ENCODE results near the gene ORM1.

Gene ORM1

DNA sequence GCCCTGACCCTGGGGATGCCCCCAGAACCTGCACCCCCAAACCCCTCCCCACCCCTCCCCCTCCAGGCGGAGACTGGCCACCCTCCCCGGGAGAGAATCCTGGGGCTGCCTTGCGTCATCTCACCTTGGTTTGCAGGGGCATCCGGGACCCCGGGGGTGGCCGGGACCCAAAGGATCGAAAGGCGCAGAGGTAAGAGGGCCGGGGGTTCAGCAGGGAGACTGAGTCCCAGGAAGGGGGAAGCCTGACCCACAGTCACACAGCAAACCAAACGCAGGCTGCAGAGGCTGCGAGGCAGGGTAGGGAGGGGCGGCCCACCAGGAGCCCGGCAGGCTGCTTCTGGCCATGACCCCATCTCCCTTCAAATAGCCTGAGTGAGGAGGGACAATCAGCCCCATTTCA, 33.8 kb upstream of the ORM1 start:
- H3K36me3 ChIP-seq (ENCODE audit: control insufficient read depth in 1 of 2, insufficient read depth in 2 of 2, low read length in 2 of 2): peaks cover 0 to 10% of the 10 kb centered on the region in 2 donors
- no peak overlapping the region for H3K4me3 ChIP-seq (ENCODE audit: low read depth in 1 of 2, low read length in 2 of 2)
- H3K4me1 ChIP-seq (ENCODE audit: control insufficient read depth in 1 of 2, insufficient read depth in 2 of 2, low read length in 2 of 2): no peaks in the 10 kb centered on the region
- H3K27ac ChIP-seq (ENCODE audit: low read length): no peak overlapping the region
- no peaks in the 10 kb centered on the region for H3K9me3 ChIP-seq (ENCODE audit: control insufficient read depth in 1 of 2, low read length in 2 of 2)
- no peaks in the 10 kb centered on the region for H3K27me3 ChIP-seq (ENCODE audit: low read depth, low read length)

DNA sequence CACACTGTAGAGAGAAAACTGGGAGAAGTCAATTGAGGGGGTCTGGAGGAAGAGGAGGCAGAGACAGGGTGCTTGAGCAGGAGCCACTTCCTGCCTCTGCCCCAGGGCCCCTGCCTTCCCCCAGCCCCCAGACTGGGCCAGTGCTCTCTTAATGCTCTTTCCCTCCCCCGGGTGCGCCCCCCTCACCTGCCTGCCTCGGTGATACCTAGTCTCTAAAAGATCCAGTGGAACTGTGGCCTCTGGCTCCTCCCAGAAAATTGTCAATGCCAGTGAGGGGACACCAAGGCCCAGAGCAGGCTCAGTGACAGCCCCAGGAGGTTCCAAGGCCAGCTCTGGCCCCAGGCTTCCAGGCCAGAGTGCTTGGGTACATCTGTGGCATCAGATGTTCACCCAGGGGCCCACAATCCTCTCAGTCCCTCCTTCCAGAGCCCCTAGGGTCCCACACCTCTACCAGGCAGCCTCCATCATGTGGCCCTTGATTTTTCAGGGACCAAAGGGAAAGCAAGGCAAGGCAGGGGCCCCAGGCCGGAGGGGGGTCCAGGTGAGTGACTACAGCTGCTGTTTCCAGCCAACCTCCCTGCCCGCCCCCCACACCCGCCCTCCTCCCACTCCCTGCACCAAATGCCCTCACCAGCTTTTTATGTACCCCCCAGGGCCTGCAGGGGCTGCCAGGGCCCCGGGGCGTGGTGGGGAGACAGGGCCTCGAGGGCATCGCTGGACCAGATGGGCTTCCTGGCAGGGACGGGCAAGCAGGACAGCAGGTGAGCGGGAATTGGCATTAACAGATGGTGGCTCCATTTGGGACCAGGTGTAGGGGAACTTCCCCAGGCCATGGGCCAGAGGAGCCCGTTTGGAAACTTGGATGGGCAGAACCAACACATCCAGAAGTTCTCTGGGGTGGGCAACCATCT, 33.1 kb upstream of the ORM1 start:
- Histone ChIP-seq H3K27ac (ENCODE audit: low read length) (no peak overlapping the region), H3K4me3 (ENCODE audit: low read depth in 1 of 2, low read length in 2 of 2) (no peak overlapping the region), H3K4me1 (ENCODE audit: control insufficient read depth in 1 of 2, insufficient read depth in 2 of 2, low read length in 2 of 2) (no peaks in the 10 kb centered on the region), H3K27me3 (ENCODE audit: low read depth, low read length) (no peaks in the 10 kb centered on the region), H3K9me3 (ENCODE audit: control insufficient read depth in 1 of 2, low read length in 2 of 2) (peaks cover 2 to 5% of the 10 kb centered on the region in 2 donors), H3K36me3 (ENCODE audit: control insufficient read depth in 1 of 2, insufficient read depth in 2 of 2, low read length in 2 of 2) (peaks cover 0 to 15% of the 10 kb centered on the region in 2 donors)

DNA sequence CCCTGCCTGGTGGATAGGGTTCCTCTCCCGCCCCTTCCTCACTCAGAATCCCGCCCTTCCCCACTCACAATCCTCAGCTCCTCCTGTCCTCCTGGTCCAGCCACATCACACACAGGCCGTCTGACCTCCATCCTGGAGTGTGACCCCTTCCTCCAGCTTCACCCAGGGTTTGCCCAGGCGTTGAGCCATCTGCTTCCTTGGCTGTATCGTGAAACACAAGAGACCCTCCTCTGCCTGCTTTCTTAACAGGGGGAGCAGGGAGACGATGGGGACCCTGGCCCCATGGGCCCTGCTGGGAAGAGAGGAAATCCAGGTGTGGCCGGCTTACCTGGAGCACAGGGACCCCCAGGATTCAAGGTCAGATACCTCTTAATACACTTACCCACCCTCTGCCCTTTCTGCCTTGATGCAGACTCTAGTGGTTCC, 32.3 kb upstream of the ORM1 start:
- Histone ChIP-seq H3K4me1 (ENCODE audit: control insufficient read depth in 1 of 2, insufficient read depth in 2 of 2, low read length in 2 of 2) (no peaks in the 10 kb centered on the region), H3K9me3 (ENCODE audit: control insufficient read depth in 1 of 2, low read length in 2 of 2) (peaks cover 6 to 8% of the 10 kb centered on the region in 2 donors), H3K36me3 (ENCODE audit: control insufficient read depth in 1 of 2, insufficient read depth in 2 of 2, low read length in 2 of 2) (peaks cover 0 to 17% of the 10 kb centered on the region in 2 donors), H3K4me3 (ENCODE audit: low read depth in 1 of 2, low read length in 2 of 2) (no peak overlapping the region), H3K27ac (ENCODE audit: low read length) (no peak overlapping the region), H3K27me3 (ENCODE audit: low read depth, low read length) (no peaks in the 10 kb centered on the region)

DNA sequence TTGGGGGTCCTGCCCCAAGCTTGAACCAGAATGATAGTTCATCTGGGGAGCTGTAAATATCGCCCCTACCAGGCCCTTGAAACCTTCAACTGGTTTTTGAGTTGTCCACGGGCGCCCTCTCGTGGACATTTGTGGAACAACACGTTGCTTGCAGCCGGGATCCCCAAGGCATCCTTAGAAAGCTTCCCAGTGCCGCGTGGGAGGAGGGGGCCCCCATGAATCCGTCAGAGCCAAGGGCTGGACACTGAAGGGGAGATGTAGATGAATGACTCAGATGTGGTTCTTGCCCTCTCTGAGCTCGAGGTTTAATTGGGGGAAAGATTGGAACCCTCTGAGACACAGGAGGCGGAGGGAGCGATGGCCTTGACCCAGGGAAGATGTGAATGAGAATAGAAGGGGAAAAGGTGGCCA, 31.8 kb upstream of the ORM1 start:
- Histone ChIP-seq H3K4me1 (ENCODE audit: control insufficient read depth in 1 of 2, insufficient read depth in 2 of 2, low read length in 2 of 2) (no peaks in the 10 kb centered on the region), H3K4me3 (ENCODE audit: low read depth in 1 of 2, low read length in 2 of 2) (no peak overlapping the region), H3K9me3 (ENCODE audit: control insufficient read depth in 1 of 2, low read length in 2 of 2) (peaks cover 6 to 8% of the 10 kb centered on the region in 2 donors), H3K27me3 (ENCODE audit: low read depth, low read length) (no peaks in the 10 kb centered on the region), H3K27ac (ENCODE audit: low read length) (no peak overlapping the region), H3K36me3 (ENCODE audit: control insufficient read depth in 1 of 2, insufficient read depth in 2 of 2, low read length in 2 of 2) (peaks cover 0 to 20% of the 10 kb centered on the region in 2 donors)

DNA sequence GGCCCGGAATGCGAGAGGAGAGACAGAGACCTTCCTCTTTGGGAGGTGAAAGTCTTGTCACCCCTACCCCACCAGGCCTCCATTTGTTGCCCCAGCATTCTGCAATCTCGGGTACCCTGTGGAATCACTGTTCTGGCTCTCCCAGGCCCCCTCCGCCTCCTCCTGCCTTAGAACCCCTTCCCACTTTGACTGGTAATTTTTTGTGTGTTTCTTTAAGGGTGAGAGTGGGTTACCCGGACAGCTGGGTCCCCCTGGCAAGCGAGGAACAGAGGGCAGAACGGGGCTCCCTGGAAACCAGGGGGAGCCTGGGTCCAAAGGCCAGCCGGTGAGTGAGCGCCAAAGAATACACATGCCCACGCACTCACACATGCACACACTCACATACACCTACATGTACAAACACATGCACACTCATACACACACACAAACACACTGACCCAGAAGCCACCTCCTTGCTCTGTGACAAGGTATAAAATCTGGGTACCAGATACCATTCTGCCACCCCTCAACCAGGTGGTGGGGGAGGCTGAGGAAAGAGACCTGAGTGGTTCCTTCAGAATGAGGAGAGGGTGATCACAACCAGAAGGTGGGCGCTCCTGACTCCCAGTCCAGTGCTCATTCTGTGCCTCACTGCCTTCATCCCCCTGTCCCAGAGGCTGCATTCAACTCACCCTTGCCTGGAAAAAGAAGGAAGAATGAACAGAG, 30.9 kb upstream of the ORM1 start:
- H3K9me3 ChIP-seq (ENCODE audit: control insufficient read depth in 1 of 2, low read length in 2 of 2): peaks cover 6 to 8% of the 10 kb centered on the region in 2 donors

DNA sequence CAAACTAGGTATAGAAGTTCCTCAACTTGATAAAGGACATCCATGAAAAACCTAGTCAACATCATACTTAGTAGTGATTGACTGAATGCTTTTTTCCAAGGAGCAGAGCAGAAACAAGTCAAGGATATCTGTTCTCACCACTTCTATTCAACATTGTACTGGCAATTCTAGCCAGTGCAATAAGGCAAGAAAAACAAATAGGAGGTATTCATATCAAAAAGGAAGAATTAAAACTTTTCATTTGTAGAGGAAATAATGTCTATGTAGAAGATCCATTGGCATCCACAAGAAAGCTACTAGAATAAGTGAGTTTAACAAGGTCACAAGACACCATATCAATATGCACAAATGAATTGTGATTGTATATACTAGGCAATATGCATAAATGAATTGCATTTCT, 28.2 kb upstream of the ORM1 start:
- H3K9me3 ChIP-seq (ENCODE audit: control insufficient read depth in 1 of 2, low read length in 2 of 2): peaks cover 6 to 8% of the 10 kb centered on the region in 2 donors
- peaks cover 0 to 30% of the 10 kb centered on the region in 2 donors for H3K36me3 ChIP-seq (ENCODE audit: control insufficient read depth in 1 of 2, insufficient read depth in 2 of 2, low read length in 2 of 2)
- no peaks in the 10 kb centered on the region for H3K4me1 ChIP-seq (ENCODE audit: control insufficient read depth in 1 of 2, insufficient read depth in 2 of 2, low read length in 2 of 2)
- no peak overlapping the region for H3K27ac ChIP-seq (ENCODE audit: low read length)
- no peak overlapping the region for H3K4me3 ChIP-seq (ENCODE audit: low read depth in 1 of 2, low read length in 2 of 2)
- no peaks in the 10 kb centered on the region for H3K27me3 ChIP-seq (ENCODE audit: low read depth, low read length)

More for the DNA sequence above, 30.9 kb upstream of the ORM1 start:
- no peaks in the 10 kb centered on the region for H3K27me3 ChIP-seq (ENCODE audit: low read depth, low read length)
- no peak overlapping the region for H3K27ac ChIP-seq (ENCODE audit: low read length)
- peaks cover 0 to 23% of the 10 kb centered on the region in 2 donors for H3K36me3 ChIP-seq (ENCODE audit: control insufficient read depth in 1 of 2, insufficient read depth in 2 of 2, low read length in 2 of 2)
- no peaks in the 10 kb centered on the region for H3K4me1 ChIP-seq (ENCODE audit: control insufficient read depth in 1 of 2, insufficient read depth in 2 of 2, low read length in 2 of 2)
- H3K4me3 ChIP-seq (ENCODE audit: low read depth in 1 of 2, low read length in 2 of 2): no peak overlapping the region

DNA sequence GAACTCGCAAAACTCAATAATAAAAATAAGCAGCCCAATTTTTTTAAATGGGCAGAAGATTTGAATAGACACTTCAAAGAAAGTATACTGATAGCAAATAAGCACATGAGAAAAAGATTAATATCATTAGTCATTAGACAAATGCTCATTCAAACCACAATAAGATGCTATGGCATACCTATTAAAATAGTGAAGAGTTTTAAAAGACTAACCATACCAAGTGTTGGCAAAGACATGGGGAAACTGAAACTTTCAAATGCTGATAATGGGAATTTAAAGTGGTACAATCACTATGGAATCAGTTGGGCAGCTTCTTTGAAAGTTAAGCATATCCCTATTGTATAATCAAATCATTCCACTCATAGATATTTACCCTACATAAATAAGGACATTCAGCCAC, 26.6 kb upstream of the ORM1 start:
- Histone ChIP-seq H3K4me1 (ENCODE audit: control insufficient read depth in 1 of 2, insufficient read depth in 2 of 2, low read length in 2 of 2) (no peaks in the 10 kb centered on the region), H3K36me3 (ENCODE audit: control insufficient read depth in 1 of 2, insufficient read depth in 2 of 2, low read length in 2 of 2) (peaks cover 0 to 38% of the 10 kb centered on the region in 2 donors), H3K4me3 (ENCODE audit: low read depth in 1 of 2, low read length in 2 of 2) (no peak overlapping the region), H3K27ac (ENCODE audit: low read length) (no peak overlapping the region), H3K9me3 (ENCODE audit: control insufficient read depth in 1 of 2, low read length in 2 of 2) (peaks cover 6 to 8% of the 10 kb centered on the region in 2 donors), H3K27me3 (ENCODE audit: low read depth, low read length) (no peaks in the 10 kb centered on the region)

DNA sequence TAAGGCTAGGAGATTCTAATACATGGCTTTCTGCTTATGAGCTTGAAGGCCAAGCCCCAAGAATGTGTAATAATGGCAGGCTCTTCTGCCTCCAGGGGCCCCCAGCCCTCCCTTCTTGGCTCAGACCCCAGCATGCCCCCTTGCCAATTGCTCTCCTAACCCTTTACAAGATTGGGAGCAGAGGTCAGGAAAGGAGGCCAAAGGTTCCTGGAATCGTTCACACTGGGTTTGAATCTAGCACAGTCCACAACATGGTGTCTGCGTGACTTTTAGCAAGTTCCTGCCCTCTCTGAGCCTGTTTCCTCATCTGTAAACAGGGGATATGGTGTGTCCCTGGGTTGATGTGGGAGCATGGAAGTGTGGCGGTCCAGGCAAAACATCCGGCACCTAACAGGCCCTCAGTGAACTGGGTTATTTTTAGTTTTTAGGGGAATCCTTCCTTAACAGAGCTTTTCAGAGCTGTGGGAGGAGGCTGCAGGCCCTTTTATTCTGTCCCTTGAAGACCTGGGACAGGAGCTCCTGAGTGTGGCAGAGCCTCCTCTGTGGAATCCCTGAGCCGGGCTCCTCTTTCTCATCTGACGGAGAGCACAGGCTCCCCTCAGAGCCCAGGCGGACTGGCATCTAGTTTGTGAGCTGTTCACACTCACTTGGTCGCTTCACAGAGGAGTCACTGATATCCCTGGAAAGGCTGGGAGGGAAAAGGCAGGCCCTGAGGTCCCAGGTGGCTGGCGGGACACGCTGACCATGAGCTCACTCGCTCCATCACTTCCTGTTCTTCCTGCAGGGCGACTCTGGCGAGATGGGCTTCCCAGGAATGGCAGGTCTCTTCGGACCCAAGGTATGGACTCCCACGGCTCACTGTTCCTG, 23.4 kb upstream of the ORM1 start:
- Histone ChIP-seq H3K36me3 (ENCODE audit: control insufficient read depth in 1 of 2, insufficient read depth in 2 of 2, low read length in 2 of 2) (peaks cover 0 to 32% of the 10 kb centered on the region in 2 donors), H3K4me1 (ENCODE audit: control insufficient read depth in 1 of 2, insufficient read depth in 2 of 2, low read length in 2 of 2) (no peaks in the 10 kb centered on the region), H3K27me3 (ENCODE audit: low read depth, low read length) (no peaks in the 10 kb centered on the region), H3K9me3 (ENCODE audit: control insufficient read depth in 1 of 2, low read length in 2 of 2) (peaks cover 4 to 8% of the 10 kb centered on the region in 2 donors), H3K4me3 (ENCODE audit: low read depth in 1 of 2, low read length in 2 of 2) (no peak overlapping the region), H3K27ac (ENCODE audit: low read length) (no peak overlapping the region)

DNA sequence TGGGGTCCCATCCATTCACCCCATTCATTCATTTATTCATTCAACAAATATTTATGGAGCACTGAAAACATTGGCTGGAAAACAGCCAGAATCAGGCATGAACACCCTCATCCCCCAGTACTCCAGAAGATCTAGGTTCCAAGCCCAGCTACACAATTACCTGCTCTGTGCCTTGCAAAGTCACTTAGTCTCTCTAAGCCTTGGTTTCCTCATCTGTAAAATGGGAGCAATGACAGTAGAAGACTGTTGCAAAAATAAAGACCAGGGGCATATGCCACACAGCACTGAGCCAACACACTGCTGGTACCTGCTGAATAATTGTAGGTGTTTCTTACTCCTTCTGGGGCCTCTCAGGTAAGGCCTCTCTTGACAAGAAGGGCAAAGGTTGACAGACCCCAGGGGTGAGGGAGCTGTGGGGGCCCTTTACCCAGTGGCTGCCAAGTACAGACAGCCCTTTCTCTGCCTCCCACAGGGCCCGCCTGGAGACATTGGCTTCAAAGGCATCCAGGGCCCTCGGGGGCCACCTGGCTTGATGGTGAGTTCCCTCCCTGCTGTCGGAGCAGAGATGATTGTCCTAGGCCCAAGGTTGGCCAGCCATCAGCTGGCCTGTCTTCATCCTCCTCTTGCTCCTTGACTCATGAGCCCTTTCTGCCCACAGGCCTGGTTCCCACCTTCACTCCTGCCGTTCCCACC, 22.6 kb upstream of the ORM1 start:
- Histone ChIP-seq H3K27me3 (ENCODE audit: low read depth, low read length) (no peaks in the 10 kb centered on the region), H3K27ac (ENCODE audit: low read length) (no peak overlapping the region), H3K9me3 (ENCODE audit: control insufficient read depth in 1 of 2, low read length in 2 of 2) (peaks cover 0 to 1% of the 10 kb centered on the region in 2 donors), H3K4me1 (ENCODE audit: control insufficient read depth in 1 of 2, insufficient read depth in 2 of 2, low read length in 2 of 2) (peaks cover 0 to 4% of the 10 kb centered on the region in 2 donors), H3K36me3 (ENCODE audit: control insufficient read depth in 1 of 2, insufficient read depth in 2 of 2, low read length in 2 of 2) (peaks cover 0 to 26% of the 10 kb centered on the region in 2 donors), H3K4me3 (ENCODE audit: low read depth in 1 of 2, low read length in 2 of 2) (no peak overlapping the region)

DNA sequence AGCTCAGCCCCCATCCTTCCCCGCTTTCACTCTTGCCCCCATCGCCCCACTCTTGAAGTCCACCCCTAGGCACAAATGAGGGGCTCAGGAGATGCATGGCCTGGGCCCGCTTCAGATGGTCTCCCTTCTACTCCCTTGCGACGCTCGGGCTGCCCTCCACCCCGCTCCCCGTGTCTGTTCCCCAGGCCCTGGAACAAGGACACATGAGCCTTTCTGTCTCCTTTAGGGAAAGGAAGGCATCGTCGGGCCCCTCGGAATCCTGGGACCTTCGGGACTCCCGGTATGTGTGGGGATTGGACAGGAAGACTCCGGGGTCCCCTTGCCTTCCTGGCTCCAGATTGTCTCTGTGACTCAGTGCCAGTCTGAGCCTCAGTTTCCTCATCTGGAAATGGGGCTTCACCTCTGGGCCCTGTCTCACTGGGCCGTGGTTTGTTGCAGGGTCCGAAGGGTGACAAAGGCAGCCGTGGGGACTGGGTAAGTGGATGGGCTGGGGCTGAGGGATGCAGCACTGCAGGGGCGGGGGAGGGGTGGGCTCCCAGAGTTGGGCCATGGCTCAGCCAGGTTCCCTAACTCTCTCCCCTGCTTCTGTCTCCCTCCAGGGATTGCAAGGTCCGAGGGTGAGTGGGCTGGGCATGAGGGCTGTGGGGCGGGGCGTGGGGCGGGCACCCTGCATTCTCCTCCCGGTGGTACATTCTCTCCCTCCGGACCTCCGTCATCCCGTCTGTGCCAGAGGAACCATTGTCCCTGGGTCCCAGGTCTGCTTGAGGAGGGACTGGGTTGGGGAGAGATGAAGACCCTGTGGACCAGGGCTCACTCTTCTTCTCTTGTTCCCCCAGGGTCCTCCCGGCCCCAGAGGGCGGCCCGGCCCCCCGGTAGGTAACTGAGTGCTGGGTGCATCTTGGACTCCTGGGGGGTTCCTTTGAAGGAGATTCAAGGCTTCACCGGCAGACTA, 21.8 kb upstream of the ORM1 start:
- H3K9me3 ChIP-seq (ENCODE audit: control insufficient read depth in 1 of 2, low read length in 2 of 2): no peaks in the 10 kb centered on the region
- H3K27ac ChIP-seq (ENCODE audit: low read length): no peak overlapping the region
- peaks cover 0 to 21% of the 10 kb centered on the region in 2 donors for H3K36me3 ChIP-seq (ENCODE audit: control insufficient read depth in 1 of 2, insufficient read depth in 2 of 2, low read length in 2 of 2)
- peaks cover 4% of the 10 kb centered on the region in 2 donors for H3K4me1 ChIP-seq (ENCODE audit: control insufficient read depth in 1 of 2, insufficient read depth in 2 of 2, low read length in 2 of 2)
- H3K27me3 ChIP-seq (ENCODE audit: low read depth, low read length): no peaks in the 10 kb centered on the region
- H3K4me3 ChIP-seq (ENCODE audit: low read depth in 1 of 2, low read length in 2 of 2): no peak overlapping the region

All from muscle layer of duodenum (tissue), 2 donors.